Measurements from ENCODE around the gene PCBP2.

DNA sequence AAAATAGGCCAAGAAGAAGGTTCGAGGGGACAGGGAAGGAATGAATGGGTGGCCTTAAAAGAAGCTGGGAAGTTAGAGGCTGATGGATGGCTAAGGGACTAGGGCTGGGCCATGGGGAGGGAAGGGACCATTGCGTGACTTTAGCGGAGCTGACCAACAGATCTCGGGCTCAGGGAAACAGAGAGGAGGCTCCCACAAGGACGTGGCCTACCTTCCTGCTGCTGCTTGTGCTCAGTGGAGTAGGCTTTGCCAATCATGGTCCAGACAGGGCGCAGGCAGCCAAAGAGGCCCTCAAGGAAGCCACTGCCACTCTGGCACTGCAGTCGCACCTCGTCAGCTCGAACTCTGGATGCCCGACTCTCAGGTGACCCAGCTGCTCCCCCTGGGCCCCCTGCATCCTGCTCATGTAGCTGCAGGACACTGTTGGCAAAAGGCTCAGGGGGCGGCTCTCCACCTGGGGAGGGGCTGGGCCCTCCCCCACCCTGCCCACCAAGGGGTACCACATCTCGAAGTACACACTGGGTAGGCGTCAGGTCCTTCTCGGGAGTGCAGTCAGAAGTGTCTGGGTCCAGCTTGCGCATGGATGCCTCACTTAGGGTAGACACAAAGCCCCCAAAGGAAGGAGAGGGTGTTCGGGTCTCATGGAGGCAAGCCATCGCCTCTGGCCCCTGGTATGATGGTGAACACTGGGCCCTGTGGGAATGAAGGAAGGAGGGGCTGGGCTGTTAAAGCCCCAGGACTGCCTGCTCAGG, 35.0 kb downstream of the PCBP2 start:
- TF ChIP-seq, protein P1, sequence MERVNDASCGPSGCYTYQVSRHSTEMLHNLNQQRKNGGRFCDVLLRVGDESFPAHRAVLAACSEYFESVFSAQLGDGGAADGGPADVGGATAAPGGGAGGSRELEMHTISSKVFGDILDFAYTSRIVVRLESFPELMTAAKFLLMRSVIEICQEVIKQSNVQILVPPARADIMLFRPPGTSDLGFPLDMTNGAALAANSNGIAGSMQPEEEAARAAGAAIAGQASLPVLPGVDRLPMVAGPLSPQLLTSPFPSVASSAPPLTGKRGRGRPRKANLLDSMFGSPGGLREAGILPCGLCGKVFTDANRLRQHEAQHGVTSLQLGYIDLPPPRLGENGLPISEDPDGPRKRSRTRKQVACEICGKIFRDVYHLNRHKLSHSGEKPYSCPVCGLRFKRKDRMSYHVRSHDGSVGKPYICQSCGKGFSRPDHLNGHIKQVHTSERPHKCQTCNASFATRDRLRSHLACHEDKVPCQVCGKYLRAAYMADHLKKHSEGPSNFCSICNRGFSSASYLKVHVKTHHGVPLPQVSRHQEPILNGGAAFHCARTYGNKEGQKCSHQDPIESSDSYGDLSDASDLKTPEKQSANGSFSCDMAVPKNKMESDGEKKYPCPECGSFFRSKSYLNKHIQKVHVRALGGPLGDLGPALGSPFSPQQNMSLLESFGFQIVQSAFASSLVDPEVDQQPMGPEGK (CRISPR knock-in tag; IDR thresholded peaks at IDR 0.05; ENCODE audit: borderline replicate concordance), result no peak
- TF ChIP-seq SNAI2 (CRISPR knock-in tag; IDR thresholded peaks at IDR 0.05) (no peak), OSR1 (CRISPR knock-in tag; IDR thresholded peaks at IDR 0.05) (no peak)
